OCI-LY7 (cell line): ENCODE results near the gene KCNJ16. TPM values are rescaled to one million over a fixed set of nuclear protein-coding genes. Genes with fewer than 3 reads are reported as not detected.

Experiments
- BruUV-seq: library from RNA; stranded (reverse); fragments of 400-500 nt; replicated peaks from 2 replicates; lab custom pipeline; 2021; lab: Mats Ljungman, UMichigan
- CTCF ChIA-PET: fragments of 300-600 bp; sonication (Branson Sonifier 250); formaldehyde crosslinking; loops from one replicate; lab custom pipeline; 2022; ENCODE audit warnings: antibody characterized with exemption; ENCODE audit not compliant: unreplicated experiment; lab: Charles Lee
- POLR2A ChIA-PET: fragments of 300-600 bp; sonication (Branson Sonifier 250); formaldehyde crosslinking; loops from one replicate; lab custom pipeline; 2022; ENCODE audit warnings: antibody characterized with exemption; lab: Charles Lee
- DNase-seq: peaks from one replicate; pipeline ENCODE4 v3.0.0-alpha.2; 2015; ENCODE audit warnings: low spot score
- H2AFZ ChIP-seq: fragments of 200-600 bp; sonication (generic), shearing (Covaris generic); 2 replicates; pipeline ENCODE4 v1.6.1; 2014; ENCODE audit warnings: mild to moderate bottlenecking, antibody characterized with exemption, low read length, moderate library complexity
- H3K27ac ChIP-seq: fragments of 200-600 bp; sonication (generic); 2 replicates; pipeline ENCODE4 v1.5.1; 2014; ENCODE audit warnings: mixed run types, low read depth, mild to moderate bottlenecking, moderate library complexity, low read length, inconsistent platforms; ENCODE audit not compliant: poor library complexity, severe bottlenecking
- H3K36me3 ChIP-seq: fragments of 200-600 bp; sonication (generic); 2 replicates; pipeline ENCODE4 v1.6.1; 2014; ENCODE audit warnings: mild to moderate bottlenecking, antibody characterized with exemption, low read length, moderate library complexity, mixed read lengths; ENCODE audit not compliant: insufficient read depth
- H3K4me1 ChIP-seq: fragments of 200-600 bp; sonication (generic); 2 replicates; pipeline ENCODE4 v1.5.1; 2014; ENCODE audit warnings: mild to moderate bottlenecking, low read length; ENCODE audit not compliant: insufficient read depth, poor library complexity, severe bottlenecking
- H3K4me2 ChIP-seq: fragments of 200-600 bp; sonication (generic); 2 replicates; pipeline ENCODE4 v1.6.1; 2014; ENCODE audit warnings: mild to moderate bottlenecking, low read length
- H3K4me3 ChIP-seq: fragments of 200-600 bp; sonication (generic); 2 replicates; pipeline ENCODE4 v1.5.1; 2014; ENCODE audit warnings: mild to moderate bottlenecking, low read depth, low read length; ENCODE audit not compliant: poor library complexity, severe bottlenecking
- H3K79me2 ChIP-seq: fragments of 200-600 bp; sonication (generic); 2 replicates; pipeline ENCODE4 v1.6.1; 2016; ENCODE audit warnings: low read depth, mild to moderate bottlenecking, low read length, moderate library complexity, mixed read lengths; ENCODE audit not compliant: insufficient read depth
- H3K9me2 ChIP-seq: fragments of 200-600 bp; sonication (generic); 2 replicates; pipeline ENCODE4 v1.6.1; 2016; ENCODE audit warnings: mild to moderate bottlenecking, low read length, mixed read lengths; ENCODE audit not compliant: insufficient read depth
- H3K9me3 ChIP-seq: fragments of 200-600 bp; sonication (generic); 2 replicates; pipeline ENCODE4 v1.6.1; 2014; ENCODE audit warnings: mild to moderate bottlenecking, mixed run types, low read length, mixed read lengths
- H4K20me1 ChIP-seq: fragments of 200-600 bp; sonication (generic); 2 replicates; pipeline ENCODE4 v1.6.1; 2014; ENCODE audit warnings: mild to moderate bottlenecking, antibody characterized with exemption, low read length, moderate library complexity, mixed read lengths; ENCODE audit not compliant: insufficient read depth
- EZH2phosphoT487 ChIP-seq: fragments of 200-600 bp; sonication (generic); IDR thresholded peaks from 2 replicates; pipeline ENCODE4 v1.6.1; 2018; ENCODE audit warnings: low read depth, borderline replicate concordance, mild to moderate bottlenecking, mixed run types, antibody characterized with exemption, low read length, moderate library complexity, mixed read lengths
- intact Hi-C: fragments of 100-400 bp; cut with micrococcal nuclease; formaldehyde crosslinking; loops from one replicate; pipeline ENCODE4 v1.10.0; 2022; ENCODE audit not compliant: unreplicated experiment
- total RNA-seq, 2 experiments: library from RNA; depleted of rRNA in 1 of 2; stranded (reverse); fragments of >200 nt in 1 of 2; shearing (Covaris generic) in 1 of 2; gene quantifications; 2 replicates each; pipeline ENCODE4 v1.2.3, GENCODE V29; 2014 to 2022
- TF ChIP-seq, protein P1 (sequence below): fragments of 200-600 bp; sonication (generic); conservative IDR thresholded peaks from 2 replicates; pipeline ENCODE4 v1.5.1; 2014; ENCODE audit warnings: mild to moderate bottlenecking, antibody characterized with exemption, low read length, moderate library complexity, mixed read lengths

The KCNJ16 gene
- total RNA-seq, 2 experiments from 2014 or later: not detected

DNA sequence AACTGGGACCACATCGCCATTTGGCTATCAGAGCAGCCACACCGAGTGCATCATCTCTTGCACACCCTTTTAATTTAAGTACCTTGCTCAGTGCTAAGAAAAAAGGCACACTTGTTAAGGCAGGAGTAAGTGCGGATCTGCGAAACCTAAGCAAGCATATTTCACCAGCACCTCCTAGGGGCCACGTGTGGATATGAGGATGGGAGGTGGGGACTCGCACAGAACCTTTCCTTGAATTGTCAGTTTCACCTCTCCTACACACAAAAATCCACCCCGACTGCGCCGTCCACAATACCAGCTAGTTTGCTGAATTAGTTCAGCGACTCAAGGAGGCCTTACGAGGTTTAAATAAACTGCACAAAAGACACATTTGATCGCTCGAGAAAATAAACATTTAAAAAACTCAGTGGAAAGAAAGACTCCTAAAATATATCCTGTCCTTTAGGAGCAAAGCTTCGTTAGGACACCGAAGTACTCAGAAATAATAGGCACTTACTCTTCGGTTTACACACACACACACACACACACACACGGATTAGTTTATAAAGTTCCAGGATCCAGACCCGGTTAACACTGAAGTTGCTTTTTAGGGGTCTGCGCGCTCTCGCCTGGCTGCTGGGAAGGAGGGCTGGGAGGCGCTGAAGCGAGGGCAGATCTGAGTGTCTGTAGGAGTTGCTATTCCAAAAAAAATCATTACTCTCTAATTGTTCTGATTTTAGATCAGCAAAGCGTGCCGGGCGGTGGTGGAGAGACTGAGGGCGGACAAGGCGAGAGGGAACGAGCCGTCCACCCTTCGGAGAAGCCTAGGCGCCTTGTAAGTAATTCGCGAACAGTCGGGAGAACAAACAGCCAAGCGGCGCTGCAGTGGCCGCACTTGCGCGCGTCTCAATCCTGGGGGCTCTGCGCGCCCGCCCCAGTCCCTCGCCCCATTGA lies 93.3 kb downstream of the KCNJ16 start:
- Histone ChIP-seq H4K20me1 (no peaks in the 10 kb centered on the region), H3K9me2 (no peaks in the 10 kb centered on the region), H3K4me1 (peaks cover 14% of the 10 kb centered on the region), H3K4me3 (peak overlapping the region; percentile 61), H3K9me3 (no peaks in the 10 kb centered on the region), H2AFZ (peak overlapping the region; percentile 61; the same call in 1 of the 2 replicates), H3K36me3 (no peaks in the 10 kb centered on the region), H3K27ac (no peak overlapping the region), H3K79me2 (no peaks in the 10 kb centered on the region), H3K4me2 (peak overlapping the region; percentile 69)
- CTCF ChIA-PET: interaction anchor here (0.9 to 1.4 kb wide), 3 partner anchors 409 to 600 kb away, joined by 3 read pairs; no protein-coding TSS in a partner anchor
- peak; percentile 54 for DNase-seq
- TSS peak; percentile 73 for BruUV-seq
- no peak for TF ChIP-seq EZH2phosphoT487
- TF ChIP-seq, protein P1, sequence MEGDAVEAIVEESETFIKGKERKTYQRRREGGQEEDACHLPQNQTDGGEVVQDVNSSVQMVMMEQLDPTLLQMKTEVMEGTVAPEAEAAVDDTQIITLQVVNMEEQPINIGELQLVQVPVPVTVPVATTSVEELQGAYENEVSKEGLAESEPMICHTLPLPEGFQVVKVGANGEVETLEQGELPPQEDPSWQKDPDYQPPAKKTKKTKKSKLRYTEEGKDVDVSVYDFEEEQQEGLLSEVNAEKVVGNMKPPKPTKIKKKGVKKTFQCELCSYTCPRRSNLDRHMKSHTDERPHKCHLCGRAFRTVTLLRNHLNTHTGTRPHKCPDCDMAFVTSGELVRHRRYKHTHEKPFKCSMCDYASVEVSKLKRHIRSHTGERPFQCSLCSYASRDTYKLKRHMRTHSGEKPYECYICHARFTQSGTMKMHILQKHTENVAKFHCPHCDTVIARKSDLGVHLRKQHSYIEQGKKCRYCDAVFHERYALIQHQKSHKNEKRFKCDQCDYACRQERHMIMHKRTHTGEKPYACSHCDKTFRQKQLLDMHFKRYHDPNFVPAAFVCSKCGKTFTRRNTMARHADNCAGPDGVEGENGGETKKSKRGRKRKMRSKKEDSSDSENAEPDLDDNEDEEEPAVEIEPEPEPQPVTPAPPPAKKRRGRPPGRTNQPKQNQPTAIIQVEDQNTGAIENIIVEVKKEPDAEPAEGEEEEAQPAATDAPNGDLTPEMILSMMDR: peak; percentile 77
- intact Hi-C loops: loop anchor here (1.0 to 10.0 kb wide), 3 partner anchors 599 to 844 kb away; partner anchors contain the start of genes ABCA5 and MAP2K6
- POLR2A ChIA-PET: interaction anchor here (0.6 to 1.2 kb wide), 4 partner anchors 8 to 52 kb away, joined by 3 to 8 read pairs (median 4); no protein-coding TSS in a partner anchor

DNA sequence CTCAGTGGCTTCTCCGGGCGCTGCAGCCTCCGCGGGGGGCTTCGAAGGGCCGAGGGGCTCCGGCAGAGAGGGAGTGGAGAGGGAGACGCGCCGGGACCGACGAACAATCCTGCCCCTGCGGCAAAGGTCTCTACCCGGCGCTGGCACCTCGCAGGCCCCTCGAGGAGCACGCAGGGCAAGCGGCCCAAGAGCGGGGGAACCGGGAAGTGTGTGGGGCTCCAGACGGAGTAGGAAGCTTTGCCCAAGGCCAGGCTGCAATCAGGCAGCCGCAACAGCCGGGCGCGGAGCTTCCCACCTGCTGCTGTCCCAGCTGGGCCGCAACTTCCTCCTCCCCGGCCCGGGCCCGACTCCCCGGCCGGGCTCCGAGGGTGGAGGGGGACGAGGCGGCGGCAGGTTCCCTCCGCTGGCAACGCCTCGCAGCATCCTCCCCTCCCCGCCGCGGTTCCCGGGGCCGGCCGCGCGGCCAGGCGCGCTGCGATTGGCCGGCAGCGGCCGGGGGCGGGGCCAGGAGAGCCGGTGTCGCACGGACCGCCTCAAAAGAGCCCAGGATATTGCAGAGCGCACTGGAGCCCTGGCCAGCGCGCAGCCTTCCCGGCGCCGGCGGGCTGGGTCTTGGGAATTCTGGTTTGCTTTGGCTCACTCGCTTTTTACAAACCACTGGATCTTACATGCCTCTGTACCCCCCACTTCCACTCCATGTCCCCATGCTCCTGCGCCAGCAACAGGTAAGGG lies 94.1 kb downstream of the KCNJ16 start, which contains the start of gene KCNJ2:
Gene KCNJ2 (plus strand): TSS at position 556 of the 732 bp plus-strand sequence. CDS start 5,508 bp downstream, outside the sequence.
- POLR2A ChIA-PET: interaction anchor here (0.6 to 1.2 kb wide), 3 partner anchors 38 to 617 kb away, joined by 3 to 8 read pairs (median 4); no protein-coding TSS in a partner anchor

More for the DNA sequence above, 94.1 kb downstream of the KCNJ16 start, which contains the start of gene KCNJ2:
- TF ChIP-seq EZH2phosphoT487: no peak
- TF ChIP-seq, protein P1: no peak
- H3K4me3 ChIP-seq: peak within 1 kb of the TSS; percentile 61
- H3K79me2 ChIP-seq: no peaks in the 10 kb centered on the region
- no peak within 1 kb of the TSS for H3K27ac ChIP-seq
- no peaks in the 10 kb centered on the region for H4K20me1 ChIP-seq
- DNase-seq: peak; percentile 87
- H3K9me2 ChIP-seq: no peaks in the 10 kb centered on the region
- H3K4me2 ChIP-seq: peak within 1 kb of the TSS; percentile 69
- H2AFZ ChIP-seq: peak within 1 kb of the TSS; percentile 61
- H3K9me3 ChIP-seq: no peaks in the 10 kb centered on the region
- CTCF ChIA-PET: interaction anchor here (1.1 kb wide), 1 partner anchor 409 kb away, joined by 3 read pairs; no protein-coding TSS in a partner anchor
- H3K36me3 ChIP-seq: no peaks in the 10 kb centered on the region
- H3K4me1 ChIP-seq: peaks cover 14% of the 10 kb centered on the region
- no TSS peak for BruUV-seq
- intact Hi-C loops: loop anchor here (1.0 to 10.0 kb wide), 3 partner anchors 600 to 844 kb away; partner anchors contain the start of genes ABCA5 and MAP2K6
